ENCODE measurements around the gene ARMC3.

DNA sequence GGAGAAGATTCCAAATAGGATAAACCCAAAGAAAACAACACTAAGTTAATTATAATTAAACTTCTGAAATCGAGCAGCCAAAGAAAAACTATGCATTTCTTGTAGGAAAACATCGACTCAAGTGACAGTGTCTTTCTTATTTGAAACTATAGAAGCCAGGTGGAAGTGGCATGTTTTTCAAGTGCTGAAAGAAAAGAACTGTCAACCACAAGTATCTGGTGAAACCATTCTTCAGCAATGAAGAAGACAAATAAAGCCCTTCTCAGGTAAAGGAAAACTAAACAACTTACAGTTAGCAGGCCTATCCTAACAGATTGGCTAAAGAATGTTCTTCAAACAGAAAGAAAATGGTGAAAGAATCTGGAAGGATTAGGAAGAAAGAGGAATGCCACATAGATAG lies 96.1 kb downstream of the ARMC3 start:
- TF ChIP-seq, protein P1, sequence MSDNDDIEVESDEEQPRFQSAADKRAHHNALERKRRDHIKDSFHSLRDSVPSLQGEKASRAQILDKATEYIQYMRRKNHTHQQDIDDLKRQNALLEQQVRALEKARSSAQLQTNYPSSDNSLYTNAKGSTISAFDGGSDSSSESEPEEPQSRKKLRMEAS (IDR thresholded peaks at IDR 0.05): no peak
- TF ChIP-seq JUND (IDR thresholded peaks at IDR 0.05): no peak
- TF ChIP-seq SP1 (IDR thresholded peaks at IDR 0.05): no peak
- TF ChIP-seq, protein P2, sequence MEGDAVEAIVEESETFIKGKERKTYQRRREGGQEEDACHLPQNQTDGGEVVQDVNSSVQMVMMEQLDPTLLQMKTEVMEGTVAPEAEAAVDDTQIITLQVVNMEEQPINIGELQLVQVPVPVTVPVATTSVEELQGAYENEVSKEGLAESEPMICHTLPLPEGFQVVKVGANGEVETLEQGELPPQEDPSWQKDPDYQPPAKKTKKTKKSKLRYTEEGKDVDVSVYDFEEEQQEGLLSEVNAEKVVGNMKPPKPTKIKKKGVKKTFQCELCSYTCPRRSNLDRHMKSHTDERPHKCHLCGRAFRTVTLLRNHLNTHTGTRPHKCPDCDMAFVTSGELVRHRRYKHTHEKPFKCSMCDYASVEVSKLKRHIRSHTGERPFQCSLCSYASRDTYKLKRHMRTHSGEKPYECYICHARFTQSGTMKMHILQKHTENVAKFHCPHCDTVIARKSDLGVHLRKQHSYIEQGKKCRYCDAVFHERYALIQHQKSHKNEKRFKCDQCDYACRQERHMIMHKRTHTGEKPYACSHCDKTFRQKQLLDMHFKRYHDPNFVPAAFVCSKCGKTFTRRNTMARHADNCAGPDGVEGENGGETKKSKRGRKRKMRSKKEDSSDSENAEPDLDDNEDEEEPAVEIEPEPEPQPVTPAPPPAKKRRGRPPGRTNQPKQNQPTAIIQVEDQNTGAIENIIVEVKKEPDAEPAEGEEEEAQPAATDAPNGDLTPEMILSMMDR (IDR thresholded peaks at IDR 0.05; ENCODE audit: low read depth, low read length, missing input control): no peak
- no peak for TF ChIP-seq YY1 (IDR thresholded peaks at IDR 0.05)
- TF ChIP-seq FOXA1 (IDR thresholded peaks at IDR 0.05): no peak
- TF ChIP-seq, protein P3, sequence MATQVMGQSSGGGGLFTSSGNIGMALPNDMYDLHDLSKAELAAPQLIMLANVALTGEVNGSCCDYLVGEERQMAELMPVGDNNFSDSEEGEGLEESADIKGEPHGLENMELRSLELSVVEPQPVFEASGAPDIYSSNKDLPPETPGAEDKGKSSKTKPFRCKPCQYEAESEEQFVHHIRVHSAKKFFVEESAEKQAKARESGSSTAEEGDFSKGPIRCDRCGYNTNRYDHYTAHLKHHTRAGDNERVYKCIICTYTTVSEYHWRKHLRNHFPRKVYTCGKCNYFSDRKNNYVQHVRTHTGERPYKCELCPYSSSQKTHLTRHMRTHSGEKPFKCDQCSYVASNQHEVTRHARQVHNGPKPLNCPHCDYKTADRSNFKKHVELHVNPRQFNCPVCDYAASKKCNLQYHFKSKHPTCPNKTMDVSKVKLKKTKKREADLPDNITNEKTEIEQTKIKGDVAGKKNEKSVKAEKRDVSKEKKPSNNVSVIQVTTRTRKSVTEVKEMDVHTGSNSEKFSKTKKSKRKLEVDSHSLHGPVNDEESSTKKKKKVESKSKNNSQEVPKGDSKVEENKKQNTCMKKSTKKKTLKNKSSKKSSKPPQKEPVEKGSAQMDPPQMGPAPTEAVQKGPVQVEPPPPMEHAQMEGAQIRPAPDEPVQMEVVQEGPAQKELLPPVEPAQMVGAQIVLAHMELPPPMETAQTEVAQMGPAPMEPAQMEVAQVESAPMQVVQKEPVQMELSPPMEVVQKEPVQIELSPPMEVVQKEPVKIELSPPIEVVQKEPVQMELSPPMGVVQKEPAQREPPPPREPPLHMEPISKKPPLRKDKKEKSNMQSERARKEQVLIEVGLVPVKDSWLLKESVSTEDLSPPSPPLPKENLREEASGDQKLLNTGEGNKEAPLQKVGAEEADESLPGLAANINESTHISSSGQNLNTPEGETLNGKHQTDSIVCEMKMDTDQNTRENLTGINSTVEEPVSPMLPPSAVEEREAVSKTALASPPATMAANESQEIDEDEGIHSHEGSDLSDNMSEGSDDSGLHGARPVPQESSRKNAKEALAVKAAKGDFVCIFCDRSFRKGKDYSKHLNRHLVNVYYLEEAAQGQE (IDR thresholded peaks at IDR 0.05): no peak
- no peak for TF ChIP-seq HNF4A (conservative IDR thresholded peaks at IDR 0.05)
- no peak for TF ChIP-seq EGR1 (IDR thresholded peaks at IDR 0.05; ENCODE audit: low read depth in 2 of 2)
- no peak for TF ChIP-seq NR2F2 (IDR thresholded peaks at IDR 0.05)

Measured in liver (tissue), 3 donors.